Sigmoid colon (tissue), 3 donors: ENCODE data around the gene EAPP.

ENCODE experiments used
- CTCF ChIP-seq, 4 experiments: fragments of 450-650 bp in 3 of 4; fragments of 200-600 bp in 1 of 4; IDR thresholded peaks; one replicate each; pipeline ENCODE4 v1.5.1; 2016 to 2019; ENCODE audit warnings: antibody characterized with exemption in 4 of 4, mild to moderate bottlenecking in 3 of 4, moderate library complexity in 2 of 4
- POLR2A ChIP-seq, 2 donors: fragments of 450-650 bp; IDR thresholded peaks; one replicate each; pipeline ENCODE4 v1.6.1; 2016; ENCODE audit warnings: antibody characterized with exemption in 2 of 2, mild to moderate bottlenecking in 2 of 2, moderate library complexity in 2 of 2

GRCh38 chr14:34470319-34470718, 69.2 kb downstream of the EAPP start:
- TF ChIP-seq CTCF (IDR thresholded peaks at IDR 0.05) (no peak), POLR2A (IDR thresholded peaks at IDR 0.05) (no peak)
